ENCODE results near the gene ACKR4.
"Not testable (repeated sequence)": the region's sequence is repeated elsewhere in the genome, so short reads cannot be mapped to it uniquely, and the experiment has no call there.

Gene ACKR4

GRCh38 chr3:132593947-132594323 is 3.1 kb upstream of the ACKR4 start:
- no peak for DNase-seq (ENCODE audit: low read depth in 2 of 2, low spot score in 1 of 2)

- DNase-seq (ENCODE audit: low read depth in 2 of 2, low spot score in 1 of 2) = no peak
Measured at GRCh38 chr3:132594498-132594897, 2.6 kb upstream of the ACKR4 start.

DNA sequence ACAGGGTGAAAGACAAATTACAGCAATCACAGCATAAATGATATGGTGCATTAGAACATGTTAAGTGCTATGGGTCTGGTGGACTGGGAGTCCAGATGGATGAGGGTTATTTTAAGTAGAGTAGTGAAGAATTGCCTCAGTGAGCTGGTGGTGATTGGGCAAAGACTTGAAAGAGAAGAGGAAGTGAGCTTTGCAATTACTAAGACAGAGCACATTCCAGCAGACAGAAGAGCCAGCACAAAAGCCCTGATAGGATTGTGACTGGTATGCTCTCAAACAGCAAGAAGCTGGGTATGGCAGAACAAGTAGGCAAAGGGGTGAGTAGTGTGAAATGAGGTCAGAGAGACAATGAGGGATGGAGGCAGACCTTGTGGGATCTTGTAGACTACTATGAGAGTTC is 2.1 kb upstream of the ACKR4 start:
- no peak for DNase-seq (ENCODE audit: low read depth in 2 of 2, low spot score in 1 of 2)

DNA sequence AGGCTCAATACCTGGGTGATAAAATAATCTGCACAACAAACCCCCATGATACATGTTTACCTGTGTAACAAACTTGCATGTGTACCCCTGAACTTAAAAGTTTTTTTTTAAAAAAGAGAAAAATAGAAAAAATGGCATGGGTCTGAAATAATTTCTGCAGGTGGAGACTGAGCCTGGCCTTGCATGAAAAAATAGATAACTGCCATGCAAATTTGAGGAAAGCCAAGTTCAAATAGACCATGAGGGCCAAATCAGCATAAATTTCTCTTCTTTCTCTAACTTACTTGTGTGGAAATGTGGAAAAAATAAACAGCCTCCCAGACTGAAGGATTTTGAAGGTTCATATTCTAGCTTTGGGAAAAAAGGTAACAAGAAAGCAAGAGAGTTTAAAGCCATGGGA is 744 bp upstream of the ACKR4 start:
- DNase-seq (ENCODE audit: low read depth in 2 of 2, low spot score in 1 of 2) = no peak

DNA sequence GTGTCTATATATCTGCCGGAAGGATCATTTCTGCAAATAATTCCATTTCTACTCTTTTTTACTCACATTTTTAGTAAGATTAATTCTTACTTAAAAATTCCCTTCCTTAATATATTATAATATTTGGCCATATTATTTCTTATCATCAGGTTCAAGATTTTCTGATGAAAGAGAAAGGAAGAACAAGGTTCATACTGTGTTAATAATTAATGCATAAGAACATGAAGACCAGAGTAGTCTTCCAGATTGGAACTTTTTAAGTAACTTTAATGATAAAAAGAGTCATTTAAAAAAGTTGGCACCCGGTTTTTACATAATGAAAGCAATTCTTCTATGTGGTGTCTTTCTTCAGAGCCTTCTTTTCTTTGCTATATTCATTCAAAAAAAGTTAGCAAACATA is 590 bp downstream of the ACKR4 start:
- DNase-seq (ENCODE audit: low read depth in 2 of 2, low spot score in 1 of 2) = no peak

DNA sequence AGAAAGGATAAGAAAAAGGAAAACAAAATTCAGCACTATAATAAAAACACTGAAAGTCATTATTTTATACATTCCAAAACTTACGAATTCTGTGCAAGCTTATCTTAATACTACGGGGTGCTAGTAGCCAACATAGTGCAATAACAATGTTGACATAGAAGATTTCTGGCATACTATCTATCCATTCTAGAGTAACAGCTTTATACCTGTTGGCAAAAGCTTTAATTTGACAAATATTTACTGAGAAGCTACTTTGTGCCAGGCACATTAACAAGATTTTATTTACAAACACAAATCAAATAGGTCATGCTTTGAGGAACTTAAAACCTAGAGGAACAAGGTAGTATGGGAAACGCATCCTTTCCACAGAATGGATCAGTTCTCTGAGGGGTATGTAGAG is 1.1 kb downstream of the ACKR4 start:
- DNase-seq (ENCODE audit: low read depth in 2 of 2, low spot score in 1 of 2) = no peak

DNA sequence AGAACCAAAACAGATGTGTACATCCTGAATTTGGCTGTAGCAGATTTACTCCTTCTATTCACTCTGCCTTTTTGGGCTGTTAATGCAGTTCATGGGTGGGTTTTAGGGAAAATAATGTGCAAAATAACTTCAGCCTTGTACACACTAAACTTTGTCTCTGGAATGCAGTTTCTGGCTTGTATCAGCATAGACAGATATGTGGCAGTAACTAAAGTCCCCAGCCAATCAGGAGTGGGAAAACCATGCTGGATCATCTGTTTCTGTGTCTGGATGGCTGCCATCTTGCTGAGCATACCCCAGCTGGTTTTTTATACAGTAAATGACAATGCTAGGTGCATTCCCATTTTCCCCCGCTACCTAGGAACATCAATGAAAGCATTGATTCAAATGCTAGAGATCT is 3.5 kb downstream of the ACKR4 start:
- DNase-seq (ENCODE audit: low read depth in 2 of 2, low spot score in 1 of 2) = not testable (repeated sequence)

GRCh38 chr3:132605374-132605792 is 8.3 kb downstream of the ACKR4 start:
- DNase-seq (ENCODE audit: low read depth in 2 of 2, low spot score in 1 of 2) = no peak

DNA sequence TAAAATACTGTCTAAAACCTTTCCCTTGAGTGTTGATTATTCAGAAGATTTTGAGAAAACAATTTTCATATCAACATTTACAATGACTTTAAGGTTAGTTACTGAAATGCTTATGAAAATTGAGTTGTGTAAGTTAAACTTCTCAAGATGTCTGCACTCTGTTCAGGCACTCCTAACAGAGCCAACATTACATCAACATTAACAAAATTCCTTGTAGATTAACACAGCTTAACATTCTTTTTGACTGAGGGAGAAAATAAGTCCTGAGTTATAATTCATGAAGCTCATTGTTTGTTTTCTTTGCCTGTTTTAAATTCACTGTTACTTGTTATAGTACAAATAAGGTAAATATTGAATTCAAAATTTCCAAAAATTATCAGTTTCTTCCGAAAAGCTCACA is 9.0 kb downstream of the ACKR4 start:
- no peak for DNase-seq (ENCODE audit: low read depth in 2 of 2, low spot score in 1 of 2)

- DNase-seq (ENCODE audit: low read depth in 2 of 2, low spot score in 1 of 2) = not testable (repeated sequence)
Measured at GRCh38 chr3:132606620-132607019, 9.6 kb downstream of the ACKR4 start.

DNA sequence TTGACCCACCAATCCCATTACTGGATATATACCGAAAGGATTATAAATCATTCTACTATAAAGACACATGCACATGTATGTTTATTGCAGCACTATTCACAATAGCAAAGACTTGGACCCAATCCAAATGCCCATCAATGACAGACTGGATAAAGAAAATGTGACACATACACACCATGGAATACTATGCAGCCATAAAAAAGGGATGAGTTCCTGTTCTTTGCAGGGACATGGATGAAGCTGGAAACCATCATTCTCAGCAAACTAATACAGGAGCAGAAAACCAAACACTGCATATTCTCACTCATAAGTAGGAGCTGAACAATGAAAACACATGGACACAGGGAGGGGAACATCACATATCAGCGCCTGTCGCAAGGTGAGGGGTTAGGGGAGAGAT is 18.2 kb downstream of the ACKR4 start:
- DNase-seq (ENCODE audit: low read depth in 2 of 2, low spot score in 1 of 2) = not testable (repeated sequence)

DNA sequence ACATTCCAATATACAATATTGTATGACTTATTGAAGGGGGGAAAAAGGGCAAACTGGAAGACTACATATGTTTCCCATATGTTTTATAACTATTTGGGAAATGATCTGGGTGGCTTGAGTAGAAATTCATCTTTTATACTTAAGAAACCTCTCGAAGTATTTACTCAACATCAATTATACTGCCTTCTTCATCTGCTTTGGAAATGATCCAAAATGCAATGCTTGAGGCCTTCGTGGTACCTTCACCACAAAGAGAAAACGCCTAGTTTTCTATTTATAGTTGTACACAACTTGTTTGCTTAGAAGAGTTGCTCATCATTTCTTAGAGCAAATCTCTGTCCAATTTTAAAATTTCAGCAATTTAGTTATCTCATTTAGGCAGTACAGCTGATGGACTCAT is 18.8 kb downstream of the ACKR4 start:
- DNase-seq (ENCODE audit: low read depth in 2 of 2, low spot score in 1 of 2) = no peak

GRCh38 chr3:132616780-132617179 is 19.7 kb downstream of the ACKR4 start:
- no peak for DNase-seq (ENCODE audit: low read depth in 2 of 2, low spot score in 1 of 2)

- no peak for DNase-seq (ENCODE audit: low read depth in 2 of 2, low spot score in 1 of 2)
Measured at GRCh38 chr3:132622148-132622547, 25.1 kb downstream of the ACKR4 start.

GRCh38 chr3:132622761-132623160 is 25.7 kb downstream of the ACKR4 start:
- no peak for DNase-seq (ENCODE audit: low read depth in 2 of 2, low spot score in 1 of 2)

GRCh38 chr3:132623646-132624045 is 26.6 kb downstream of the ACKR4 start:
- DNase-seq (ENCODE audit: low read depth in 2 of 2, low spot score in 1 of 2) = no peak

- no peak for DNase-seq (ENCODE audit: low read depth in 2 of 2, low spot score in 1 of 2)
Measured at GRCh38 chr3:132624790-132625189, 27.7 kb downstream of the ACKR4 start.

GRCh38 chr3:132625613-132626012 is 28.5 kb downstream of the ACKR4 start:
- no peak for DNase-seq (ENCODE audit: low read depth in 2 of 2, low spot score in 1 of 2)

DNA sequence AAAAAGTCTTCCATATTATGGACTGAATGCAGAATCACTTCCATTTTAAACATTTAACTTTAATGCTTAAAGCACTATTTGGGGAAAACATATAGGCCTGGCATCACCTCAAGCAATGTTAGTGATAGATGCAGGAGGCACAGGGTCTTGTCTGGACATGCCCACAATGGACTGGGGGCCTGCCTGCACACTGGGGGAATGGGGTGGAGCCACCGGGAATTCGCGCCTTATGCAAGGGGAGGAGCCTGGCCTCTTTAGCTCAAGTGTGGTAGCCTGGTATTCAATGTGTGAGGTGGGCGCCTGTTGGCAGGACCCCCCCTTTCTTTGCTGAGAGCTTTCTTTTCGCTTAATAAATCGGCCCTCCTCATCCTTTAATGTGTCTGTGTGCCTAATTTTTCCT is 29.9 kb downstream of the ACKR4 start:
- DNase-seq (ENCODE audit: low read depth in 2 of 2, low spot score in 1 of 2) = no peak

DNA sequence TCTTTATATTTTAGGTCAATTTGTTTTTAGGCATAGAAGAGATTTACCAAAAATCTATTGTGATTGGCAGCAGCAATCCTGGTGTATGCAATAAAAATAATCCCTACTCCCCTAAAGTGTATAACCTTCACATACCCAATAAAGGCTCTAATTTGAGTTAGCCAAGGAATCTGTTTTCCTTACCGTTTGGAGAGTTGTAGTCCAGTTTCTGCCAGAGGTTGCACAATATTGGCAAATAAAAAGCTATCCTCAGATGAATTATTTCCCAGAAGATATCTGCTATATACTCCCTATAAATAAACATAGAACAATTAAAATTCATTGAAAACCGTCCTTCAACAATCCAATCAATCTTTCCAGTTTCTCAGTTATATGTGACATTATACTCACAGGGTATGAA is 31.1 kb downstream of the ACKR4 start:
- no peak for DNase-seq (ENCODE audit: low read depth in 2 of 2, low spot score in 1 of 2)

DNA sequence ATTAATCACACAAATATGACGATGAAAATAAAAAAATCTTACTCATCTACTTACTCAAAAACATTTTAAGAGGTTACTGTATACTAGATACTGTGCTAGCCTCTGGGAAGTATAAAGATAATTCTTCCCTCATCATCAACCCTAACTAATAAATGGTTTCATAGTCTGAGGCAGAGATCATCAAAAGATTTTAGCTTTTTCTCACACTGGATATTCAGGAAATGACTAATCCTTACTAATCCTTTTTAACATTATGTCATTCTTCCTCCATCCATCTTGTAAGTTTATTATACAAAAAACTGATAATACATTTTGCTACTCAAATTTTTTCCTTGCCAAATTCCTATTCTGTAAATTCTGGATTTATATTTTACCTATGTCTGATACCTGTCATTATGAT is 32.9 kb downstream of the ACKR4 start:
- no peak for DNase-seq (ENCODE audit: low read depth in 2 of 2, low spot score in 1 of 2)

GRCh38 chr3:132630612-132631011 is 33.5 kb downstream of the ACKR4 start:
- DNase-seq (ENCODE audit: low read depth in 2 of 2, low spot score in 1 of 2) = no peak

GRCh38 chr3:132635052-132635451 is 38.0 kb downstream of the ACKR4 start:
- DNase-seq (ENCODE audit: low read depth in 2 of 2, low spot score in 1 of 2) = no peak

DNA sequence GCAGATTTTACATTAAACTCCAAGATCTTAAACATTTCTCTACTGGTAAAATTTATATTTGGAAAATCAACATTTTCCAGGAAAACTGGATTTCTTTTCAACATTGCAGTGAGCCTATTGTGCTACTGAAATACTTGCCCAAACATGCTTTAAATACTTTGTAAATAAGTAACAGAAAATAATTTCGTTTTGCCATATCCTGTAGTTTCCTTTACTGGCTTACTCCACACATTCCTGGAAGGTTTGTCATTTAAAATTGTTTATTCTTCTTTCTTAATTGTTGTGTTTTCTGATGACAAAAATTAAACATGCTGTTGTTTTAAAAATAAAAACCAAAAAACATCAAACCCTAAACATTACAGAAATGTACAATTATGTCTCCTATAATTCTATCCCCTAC is 40.5 kb downstream of the ACKR4 start:
- DNase-seq (ENCODE audit: low read depth in 2 of 2, low spot score in 1 of 2) = no peak
